ENCODE data around the gene S100A11.

S100A11 gene

DNA sequence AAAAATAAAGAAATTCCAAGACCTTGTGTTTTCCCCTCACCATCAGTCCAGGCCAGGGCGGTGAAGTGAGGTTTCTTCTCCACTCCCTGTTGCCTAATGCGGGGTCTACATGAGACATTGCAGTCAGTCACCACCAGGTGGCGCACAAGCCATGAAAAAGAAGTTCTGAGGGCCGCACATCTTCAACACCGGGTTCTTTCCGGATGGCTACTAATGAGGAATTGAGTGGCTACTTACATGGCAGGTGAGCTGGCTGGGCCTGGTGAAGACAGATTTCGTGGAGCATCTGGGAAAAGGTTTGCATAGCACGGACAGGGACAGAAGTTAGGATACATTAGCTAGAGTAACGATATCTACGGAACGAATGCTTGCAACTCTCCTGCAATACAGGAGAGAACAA lies 15.8 kb upstream of the S100A11 start:
- Histone ChIP-seq H3K9me3 (ENCODE audit: control insufficient read depth, low read depth, low read length) (no peaks in the 10 kb centered on the region), H3K4me1 (ENCODE audit: control insufficient read depth, low read depth, low read length) (peaks cover 10% of the 10 kb centered on the region), H3K36me3 (ENCODE audit: control insufficient read depth, low read depth, low read length) (no peaks in the 10 kb centered on the region), H3K27me3 (ENCODE audit: control insufficient read depth, insufficient read depth, low read length) (no peaks in the 10 kb centered on the region), H3K27ac (ENCODE audit: low read length) (no peak overlapping the region), H3K4me3 (ENCODE audit: low read length) (no peak overlapping the region), H3K9ac (ENCODE audit: low read length) (no peak overlapping the region)

DNA sequence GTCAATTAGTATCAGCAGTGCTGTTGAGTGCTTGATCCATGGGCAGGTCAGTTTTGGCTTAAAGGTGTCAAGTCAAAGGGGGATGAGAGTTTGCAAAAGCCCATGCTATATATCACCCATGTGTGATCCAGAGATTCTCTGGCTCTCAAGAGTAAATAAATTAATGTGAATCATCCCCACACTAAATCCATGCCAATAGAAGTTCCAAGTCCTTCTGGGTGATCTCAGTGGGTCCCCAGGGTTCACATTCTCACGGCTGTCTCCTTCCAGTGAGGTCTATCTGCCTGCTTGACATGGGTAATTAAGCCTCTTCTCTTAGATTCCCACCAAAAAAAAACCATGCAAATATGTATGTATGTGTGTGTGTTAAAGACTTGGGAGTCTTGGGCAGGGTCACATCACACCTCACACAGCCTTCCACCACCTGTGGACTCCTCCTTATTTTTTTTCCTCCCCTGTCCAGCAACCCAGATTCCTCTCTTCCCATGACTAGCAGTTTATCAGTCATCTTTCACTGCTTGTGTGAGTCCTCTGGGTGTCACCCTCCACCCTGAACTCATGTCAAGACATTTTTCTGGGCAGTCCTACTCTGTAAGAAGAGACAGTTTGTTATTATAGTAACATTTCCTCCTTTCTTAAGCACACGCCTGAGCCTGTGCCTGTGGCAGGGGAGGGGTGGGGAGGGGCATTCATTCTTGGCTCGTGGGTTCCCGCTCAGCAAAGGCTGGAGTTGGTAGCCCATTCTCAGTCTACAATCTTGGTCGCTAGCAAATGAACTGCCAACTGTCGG lies 14.3 kb upstream of the S100A11 start:
- Histone ChIP-seq H3K4me1 (ENCODE audit: control insufficient read depth, low read depth, low read length) (peaks cover 15% of the 10 kb centered on the region), H3K27ac (ENCODE audit: low read length) (no peak overlapping the region), H3K36me3 (ENCODE audit: control insufficient read depth, low read depth, low read length) (no peaks in the 10 kb centered on the region), H3K9me3 (ENCODE audit: control insufficient read depth, low read depth, low read length) (no peaks in the 10 kb centered on the region), H3K4me3 (ENCODE audit: low read length) (no peak overlapping the region), H3K27me3 (ENCODE audit: control insufficient read depth, insufficient read depth, low read length) (no peaks in the 10 kb centered on the region), H3K9ac (ENCODE audit: low read length) (no peak overlapping the region)

DNA sequence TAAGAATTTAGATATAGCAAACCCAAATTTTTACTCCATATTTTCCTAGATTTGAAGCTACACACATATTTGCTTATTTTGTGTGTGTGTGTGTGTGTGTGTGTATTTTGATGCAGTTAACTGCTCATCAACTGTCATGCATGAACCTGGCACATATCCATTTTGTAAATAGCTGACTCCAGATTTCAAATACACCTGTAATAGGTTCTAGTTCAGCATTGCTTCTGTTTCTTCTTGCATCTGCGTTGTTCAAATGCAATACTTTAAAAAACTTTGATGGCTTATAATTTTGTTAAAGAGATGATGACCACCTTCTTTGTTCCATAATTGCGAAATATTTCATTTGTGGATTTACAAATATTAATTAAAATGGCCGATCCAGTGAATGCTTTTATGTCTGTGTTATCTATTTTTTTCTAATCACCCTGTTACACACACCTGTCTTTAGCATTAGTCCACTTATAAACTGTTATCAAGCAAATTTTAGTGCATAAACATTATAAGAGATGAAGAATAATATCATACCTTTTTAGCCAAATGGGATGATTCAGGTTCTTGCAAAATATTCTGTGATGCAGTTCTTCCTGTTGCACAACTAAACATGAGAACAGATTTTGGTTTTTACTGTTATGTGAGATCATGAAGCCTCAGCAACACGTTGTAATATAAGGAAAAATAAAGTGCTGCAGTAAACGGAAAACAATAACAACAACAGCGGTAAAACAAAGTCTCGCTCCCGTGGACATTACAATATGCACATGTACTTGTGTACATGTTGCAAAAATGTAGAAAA lies 12.7 kb upstream of the S100A11 start:
- Histone ChIP-seq H3K27ac (ENCODE audit: low read length) (no peak overlapping the region), H3K4me3 (ENCODE audit: low read length) (no peak overlapping the region), H3K27me3 (ENCODE audit: control insufficient read depth, insufficient read depth, low read length) (no peaks in the 10 kb centered on the region), H3K4me1 (ENCODE audit: control insufficient read depth, low read depth, low read length) (peaks cover 23% of the 10 kb centered on the region), H3K36me3 (ENCODE audit: control insufficient read depth, low read depth, low read length) (no peaks in the 10 kb centered on the region), H3K9me3 (ENCODE audit: control insufficient read depth, low read depth, low read length) (no peaks in the 10 kb centered on the region), H3K9ac (ENCODE audit: low read length) (no peak overlapping the region)

GRCh38 chr1:152048416-152049009 lies 11.7 kb upstream of the S100A11 start:
- Histone ChIP-seq H3K4me3 (ENCODE audit: low read length) (peak overlapping the region; percentile 31), H3K27me3 (ENCODE audit: control insufficient read depth, insufficient read depth, low read length) (no peaks in the 10 kb centered on the region), H3K36me3 (ENCODE audit: control insufficient read depth, low read depth, low read length) (no peaks in the 10 kb centered on the region), H3K4me1 (ENCODE audit: control insufficient read depth, low read depth, low read length) (peaks cover 32% of the 10 kb centered on the region), H3K27ac (ENCODE audit: low read length) (peak overlapping the region; percentile 32), H3K9ac (ENCODE audit: low read length) (peak overlapping the region; percentile 43), H3K9me3 (ENCODE audit: control insufficient read depth, low read depth, low read length) (no peaks in the 10 kb centered on the region)

DNA sequence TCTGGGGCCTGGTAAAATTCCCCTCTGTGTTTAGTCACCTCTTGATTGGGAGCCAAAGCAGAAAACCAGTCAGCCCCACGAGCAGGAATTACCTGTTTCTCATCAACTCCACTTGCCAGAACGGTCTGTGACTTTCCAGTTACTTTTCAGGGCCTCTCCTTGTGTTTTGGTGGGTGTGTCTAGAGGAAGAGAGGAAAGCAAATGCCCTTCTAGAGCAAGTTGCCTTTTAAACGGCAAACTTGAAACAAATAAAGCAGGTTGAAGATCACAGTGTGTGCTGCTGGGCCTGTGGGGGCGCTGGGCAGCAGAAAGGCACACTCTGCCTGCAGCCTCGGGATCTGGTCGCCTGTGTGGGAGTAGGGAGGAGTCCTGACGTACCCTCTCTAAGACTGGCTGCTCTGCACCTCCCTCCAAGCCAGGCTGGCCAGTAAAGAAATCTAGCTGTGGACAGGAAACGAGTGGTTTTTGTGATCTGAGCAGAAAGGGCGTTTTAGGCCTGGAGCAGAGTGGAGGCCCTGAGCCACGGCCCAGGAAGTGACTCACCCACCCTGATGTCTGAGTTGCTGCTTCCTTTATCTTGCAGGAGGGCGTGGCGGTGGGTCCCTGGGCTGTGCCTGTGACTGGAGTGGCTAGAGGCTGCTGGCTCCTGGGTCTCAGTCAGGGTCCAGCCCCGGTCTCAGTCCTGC lies 11.1 kb upstream of the S100A11 start:
- peak overlapping the region; percentile 31 for H3K4me3 ChIP-seq (ENCODE audit: low read length)

DNA sequence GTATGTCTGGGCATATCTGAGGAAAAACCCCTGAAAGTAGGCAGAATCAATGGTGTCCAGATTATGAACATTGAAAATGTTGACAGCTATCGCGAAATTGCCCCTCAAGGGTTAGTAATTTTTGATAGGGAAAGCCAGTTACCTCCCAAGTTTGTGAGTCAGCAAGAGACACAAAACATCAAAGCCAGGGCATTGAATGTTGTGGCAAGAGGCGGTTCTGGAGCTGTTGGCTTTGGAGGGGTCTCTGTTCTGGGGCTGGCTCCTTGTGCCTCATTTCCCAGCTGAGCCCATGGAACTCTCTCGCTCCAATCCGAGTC lies 10.6 kb upstream of the S100A11 start:
- Histone ChIP-seq H3K4me3 (ENCODE audit: low read length) (no peak overlapping the region), H3K36me3 (ENCODE audit: control insufficient read depth, low read depth, low read length) (no peaks in the 10 kb centered on the region), H3K27me3 (ENCODE audit: control insufficient read depth, insufficient read depth, low read length) (no peaks in the 10 kb centered on the region)

More for the DNA sequence above, 11.1 kb upstream of the S100A11 start:
- H3K9ac ChIP-seq (ENCODE audit: low read length), result peak overlapping the region; percentile 43
- no peaks in the 10 kb centered on the region for H3K36me3 ChIP-seq (ENCODE audit: control insufficient read depth, low read depth, low read length)
- no peaks in the 10 kb centered on the region for H3K27me3 ChIP-seq (ENCODE audit: control insufficient read depth, insufficient read depth, low read length)
- peaks cover 37% of the 10 kb centered on the region for H3K4me1 ChIP-seq (ENCODE audit: control insufficient read depth, low read depth, low read length)
- H3K27ac ChIP-seq (ENCODE audit: low read length), result peak overlapping the region; percentile 32
- no peaks in the 10 kb centered on the region for H3K9me3 ChIP-seq (ENCODE audit: control insufficient read depth, low read depth, low read length)

GRCh38 chr1:152044386-152044785 lies 7.6 kb upstream of the S100A11 start:
- Histone ChIP-seq H3K27me3 (ENCODE audit: control insufficient read depth, insufficient read depth, low read length) (no peaks in the 10 kb centered on the region), H3K36me3 (ENCODE audit: control insufficient read depth, low read depth, low read length) (no peaks in the 10 kb centered on the region), H3K9me3 (ENCODE audit: control insufficient read depth, low read depth, low read length) (no peaks in the 10 kb centered on the region), H3K4me1 (ENCODE audit: control insufficient read depth, low read depth, low read length) (peaks cover 37% of the 10 kb centered on the region), H3K4me3 (ENCODE audit: low read length) (no peak overlapping the region), H3K9ac (ENCODE audit: low read length) (no peak overlapping the region), H3K27ac (ENCODE audit: low read length) (no peak overlapping the region)

More for the DNA sequence above, 10.6 kb upstream of the S100A11 start:
- Histone ChIP-seq H3K27ac (ENCODE audit: low read length) (peak overlapping the region; percentile 32), H3K9ac (ENCODE audit: low read length) (peak overlapping the region; percentile 43), H3K4me1 (ENCODE audit: control insufficient read depth, low read depth, low read length) (peaks cover 37% of the 10 kb centered on the region), H3K9me3 (ENCODE audit: control insufficient read depth, low read depth, low read length) (no peaks in the 10 kb centered on the region)

GRCh38 chr1:152043870-152044269 lies 7.1 kb upstream of the S100A11 start:
- H3K9ac ChIP-seq (ENCODE audit: low read length), result no peak overlapping the region
- H3K4me3 ChIP-seq (ENCODE audit: low read length), result peak overlapping the region; percentile 10
- no peaks in the 10 kb centered on the region for H3K9me3 ChIP-seq (ENCODE audit: control insufficient read depth, low read depth, low read length)
- no peaks in the 10 kb centered on the region for H3K27me3 ChIP-seq (ENCODE audit: control insufficient read depth, insufficient read depth, low read length)
- no peaks in the 10 kb centered on the region for H3K36me3 ChIP-seq (ENCODE audit: control insufficient read depth, low read depth, low read length)
- H3K27ac ChIP-seq (ENCODE audit: low read length), result no peak overlapping the region
- peaks cover 37% of the 10 kb centered on the region for H3K4me1 ChIP-seq (ENCODE audit: control insufficient read depth, low read depth, low read length)

DNA sequence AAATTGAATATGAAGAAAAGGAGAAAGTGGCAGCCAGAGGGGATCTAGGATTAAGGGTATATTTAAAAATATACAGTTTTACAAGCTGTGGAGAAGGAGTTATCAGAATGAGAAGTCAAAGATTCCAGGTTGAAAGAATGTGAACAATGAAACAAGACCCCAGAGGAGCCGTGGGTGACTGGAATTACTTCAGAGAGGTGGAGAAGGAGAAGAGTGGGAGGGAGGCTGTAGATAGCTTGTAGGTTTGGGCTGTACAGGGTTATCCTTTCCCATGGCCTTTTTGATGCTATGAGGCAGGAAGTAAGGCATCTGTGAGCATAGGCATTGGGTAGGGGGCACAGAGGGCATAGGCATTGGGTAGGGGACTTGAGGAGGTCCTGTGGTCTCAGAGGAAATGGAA lies 5.2 kb upstream of the S100A11 start:
- Histone ChIP-seq H3K4me1 (ENCODE audit: control insufficient read depth, low read depth, low read length) (peaks cover 22% of the 10 kb centered on the region), H3K4me3 (ENCODE audit: low read length) (no peak overlapping the region), H3K36me3 (ENCODE audit: control insufficient read depth, low read depth, low read length) (no peaks in the 10 kb centered on the region), H3K27ac (ENCODE audit: low read length) (no peak overlapping the region), H3K9ac (ENCODE audit: low read length) (no peak overlapping the region), H3K9me3 (ENCODE audit: control insufficient read depth, low read depth, low read length) (no peaks in the 10 kb centered on the region), H3K27me3 (ENCODE audit: control insufficient read depth, insufficient read depth, low read length) (no peaks in the 10 kb centered on the region)

DNA sequence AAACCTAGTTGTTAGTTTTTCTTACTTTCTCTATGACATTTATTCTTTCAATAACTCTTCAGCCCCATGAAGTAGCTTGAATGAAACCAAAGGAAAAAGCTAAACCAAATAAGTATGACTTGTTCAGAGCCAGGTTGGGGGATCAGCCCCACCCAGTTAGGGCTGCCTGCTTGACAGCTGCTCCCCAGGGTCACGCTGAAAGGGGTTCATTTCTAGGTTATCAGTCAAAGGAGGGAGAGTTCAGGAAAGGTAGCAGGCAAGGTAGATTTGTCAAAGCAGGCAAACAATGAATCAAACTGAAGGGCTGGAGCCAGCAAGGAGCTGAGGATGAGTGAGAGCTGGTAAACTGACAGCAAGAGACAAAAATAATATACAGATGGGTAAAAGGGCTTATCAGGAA lies 3.1 kb upstream of the S100A11 start:
- Histone ChIP-seq H3K27me3 (ENCODE audit: control insufficient read depth, insufficient read depth, low read length) (no peaks in the 10 kb centered on the region), H3K9ac (ENCODE audit: low read length) (no peak overlapping the region)

DNA sequence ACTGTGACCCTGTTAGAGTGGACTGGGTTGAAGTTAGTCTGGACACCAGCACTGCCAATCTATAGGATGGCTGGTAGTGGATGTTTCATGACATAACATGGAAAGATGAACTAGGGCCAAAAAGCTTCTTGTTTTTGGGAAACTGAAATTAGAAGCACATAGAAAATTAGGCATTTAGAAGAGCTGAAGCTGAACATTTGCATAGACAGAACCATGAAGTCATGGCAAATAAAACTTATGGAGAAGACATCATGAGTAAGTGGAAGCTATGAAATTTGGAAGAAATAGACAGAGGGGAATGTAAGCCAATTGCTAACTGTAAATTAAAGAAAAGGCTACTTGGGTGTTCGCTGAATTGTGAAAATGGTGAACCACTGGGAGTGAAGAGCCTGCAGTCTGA lies 2.7 kb upstream of the S100A11 start:
- no peaks in the 10 kb centered on the region for H3K27me3 ChIP-seq (ENCODE audit: control insufficient read depth, insufficient read depth, low read length)
- H3K9me3 ChIP-seq (ENCODE audit: control insufficient read depth, low read depth, low read length), result no peaks in the 10 kb centered on the region
- H3K36me3 ChIP-seq (ENCODE audit: control insufficient read depth, low read depth, low read length), result no peaks in the 10 kb centered on the region
- no peak overlapping the region for H3K9ac ChIP-seq (ENCODE audit: low read length)
- H3K4me1 ChIP-seq (ENCODE audit: control insufficient read depth, low read depth, low read length), result peaks cover 25% of the 10 kb centered on the region
- H3K4me3 ChIP-seq (ENCODE audit: low read length), result no peak overlapping the region
- no peak overlapping the region for H3K27ac ChIP-seq (ENCODE audit: low read length)

More for the DNA sequence above, 3.1 kb upstream of the S100A11 start:
- no peaks in the 10 kb centered on the region for H3K9me3 ChIP-seq (ENCODE audit: control insufficient read depth, low read depth, low read length)
- H3K27ac ChIP-seq (ENCODE audit: low read length), result no peak overlapping the region
- H3K4me3 ChIP-seq (ENCODE audit: low read length), result no peak overlapping the region
- peaks cover 26% of the 10 kb centered on the region for H3K4me1 ChIP-seq (ENCODE audit: control insufficient read depth, low read depth, low read length)
- H3K36me3 ChIP-seq (ENCODE audit: control insufficient read depth, low read depth, low read length), result no peaks in the 10 kb centered on the region

All from iPS-18a (cell line).